K562 (cell line): ENCODE measurements around the gene NR1D1.

Source experiments
- EP300 ChIP-seq: IDR thresholded peaks from 2 replicates; pipeline ENCODE4 v1.6.1; 2012; ENCODE audit warnings: low read length, improper control_type of control experiment
- HDAC1 ChIP-seq, 2 experiments: fragments of 450-650 bp; IDR thresholded peaks; 2 replicates each; pipeline ENCODE4 v1.6.1; 2016 to 2017; ENCODE audit warnings: inconsistent platforms in 1 of 2, mild to moderate bottlenecking in 1 of 2, moderate library complexity in 1 of 2
- KDM1A ChIP-seq, 2 experiments: fragments of 450-650 bp; IDR thresholded peaks; 2 replicates each; pipeline ENCODE4 v1.6.1; 2016; ENCODE audit warnings: mild to moderate bottlenecking in 2 of 2
- YBX1 ChIP-seq: fragments of 450-650 bp; IDR thresholded peaks from 2 replicates; pipeline ENCODE4 v1.7.1; 2016; ENCODE audit warnings: mild to moderate bottlenecking
- ZKSCAN1 ChIP-seq: fragments of 150-350 bp; IDR thresholded peaks from 2 replicates; pipeline ENCODE4 v1.6.1; 2016; ENCODE audit warnings: low read depth, low read length
- TF ChIP-seq, protein P1 (sequence below), 2 experiments: fragments of 450-650 bp; formaldehyde crosslinking in 1 of 2; IDR thresholded peaks; 2 replicates each; pipeline versions ENCODE4 v1.4.0 to v1.6.1; 2014 to 2020; ENCODE audit warnings: mild to moderate bottlenecking in 2 of 2, borderline replicate concordance in 1 of 2, low read depth in 1 of 2

DNA sequence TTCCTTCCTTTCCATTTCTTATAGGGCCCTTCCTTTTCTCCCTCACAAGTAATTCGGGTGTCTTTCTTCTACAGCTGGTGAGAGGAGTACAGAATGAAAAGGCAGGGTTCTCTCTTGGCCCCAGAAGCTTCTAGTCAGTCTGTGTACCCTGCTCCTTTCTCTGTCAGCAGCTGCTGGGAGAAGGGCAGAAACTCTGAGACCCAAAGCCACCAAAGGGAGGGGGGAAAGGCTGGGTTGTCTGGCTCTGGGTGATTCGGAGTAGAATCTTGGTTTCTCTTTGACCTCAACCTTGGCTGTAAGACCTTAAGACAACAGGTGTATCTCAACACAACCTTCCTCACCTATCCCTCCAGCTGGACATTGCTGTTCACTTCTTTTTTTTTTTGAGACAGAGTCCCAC lies 3.3 kb upstream of the NR1D1 start:
- TF ChIP-seq, protein P1, sequence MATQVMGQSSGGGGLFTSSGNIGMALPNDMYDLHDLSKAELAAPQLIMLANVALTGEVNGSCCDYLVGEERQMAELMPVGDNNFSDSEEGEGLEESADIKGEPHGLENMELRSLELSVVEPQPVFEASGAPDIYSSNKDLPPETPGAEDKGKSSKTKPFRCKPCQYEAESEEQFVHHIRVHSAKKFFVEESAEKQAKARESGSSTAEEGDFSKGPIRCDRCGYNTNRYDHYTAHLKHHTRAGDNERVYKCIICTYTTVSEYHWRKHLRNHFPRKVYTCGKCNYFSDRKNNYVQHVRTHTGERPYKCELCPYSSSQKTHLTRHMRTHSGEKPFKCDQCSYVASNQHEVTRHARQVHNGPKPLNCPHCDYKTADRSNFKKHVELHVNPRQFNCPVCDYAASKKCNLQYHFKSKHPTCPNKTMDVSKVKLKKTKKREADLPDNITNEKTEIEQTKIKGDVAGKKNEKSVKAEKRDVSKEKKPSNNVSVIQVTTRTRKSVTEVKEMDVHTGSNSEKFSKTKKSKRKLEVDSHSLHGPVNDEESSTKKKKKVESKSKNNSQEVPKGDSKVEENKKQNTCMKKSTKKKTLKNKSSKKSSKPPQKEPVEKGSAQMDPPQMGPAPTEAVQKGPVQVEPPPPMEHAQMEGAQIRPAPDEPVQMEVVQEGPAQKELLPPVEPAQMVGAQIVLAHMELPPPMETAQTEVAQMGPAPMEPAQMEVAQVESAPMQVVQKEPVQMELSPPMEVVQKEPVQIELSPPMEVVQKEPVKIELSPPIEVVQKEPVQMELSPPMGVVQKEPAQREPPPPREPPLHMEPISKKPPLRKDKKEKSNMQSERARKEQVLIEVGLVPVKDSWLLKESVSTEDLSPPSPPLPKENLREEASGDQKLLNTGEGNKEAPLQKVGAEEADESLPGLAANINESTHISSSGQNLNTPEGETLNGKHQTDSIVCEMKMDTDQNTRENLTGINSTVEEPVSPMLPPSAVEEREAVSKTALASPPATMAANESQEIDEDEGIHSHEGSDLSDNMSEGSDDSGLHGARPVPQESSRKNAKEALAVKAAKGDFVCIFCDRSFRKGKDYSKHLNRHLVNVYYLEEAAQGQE (IDR thresholded peaks at IDR 0.05; ENCODE audit: borderline replicate concordance): no peak
- TF ChIP-seq, protein P1 (CRISPR knock-in tag; IDR thresholded peaks at IDR 0.05; ENCODE audit: low read depth): no peak
- TF ChIP-seq ZKSCAN1: no peak
- TF ChIP-seq EP300: no peak
- TF ChIP-seq KDM1A (IDR thresholded peaks at IDR 0.05): no peak
- no peak for TF ChIP-seq HDAC1 (IDR thresholded peaks at IDR 0.05)
- no peak for TF ChIP-seq YBX1
